Activated T-helper 1 cell treated with anti-CD3 and anti-CD28 coated beads, Interleukin-12 subunit alpha, Interleukin-12 subunit beta, Interleukin-2, Interleukin-4 antibody, amounts not matched to agents 30 ng/mL and 10 ng/mL and 1 ng/mL, durations not matched to agents 14 hours and 24 hours and 36 hours (primary cell): ENCODE measurements around the gene B4GALNT4. TPM values are rescaled to one million over a fixed set of nuclear protein-coding genes. Genes with fewer than 3 reads are reported as not detected.
"Not testable (repeated sequence)": the region's sequence is repeated elsewhere in the genome, so short reads cannot be mapped to it uniquely, and the experiment has no call there.

ENCODE experiments used
- DNase-seq: peaks from one replicate; pipeline ENCODE4 v3.0.0; 2021; ENCODE audit warnings: low spot score
- H3K27ac Mint-ChIP-seq: one replicate; pipeline ENCODE4 v1.8.0; 2021; ENCODE audit warnings: mild to moderate bottlenecking, mixed read lengths
- H3K27me3 Mint-ChIP-seq: one replicate; pipeline ENCODE4 v1.8.0; 2022; ENCODE audit warnings: mild to moderate bottlenecking, moderate library complexity, mixed read lengths; ENCODE audit not compliant: insufficient read depth
- H3K36me3 Mint-ChIP-seq: one replicate; pipeline ENCODE4 v1.8.0; 2021; ENCODE audit warnings: low read depth, mixed read lengths
- H3K4me1 Mint-ChIP-seq: one replicate; pipeline ENCODE4 v1.8.0; 2021; ENCODE audit warnings: low read depth, mixed read lengths
- H3K4me3 Mint-ChIP-seq: one replicate; pipeline ENCODE4 v1.8.0; 2021; ENCODE audit warnings: mild to moderate bottlenecking, moderate library complexity, mixed read lengths
- H3K9me3 Mint-ChIP-seq: one replicate; pipeline ENCODE4 v1.8.0; 2021; ENCODE audit warnings: mixed read lengths
- intact Hi-C: fragments of 100-400 bp; cut with micrococcal nuclease; formaldehyde crosslinking; loops from one replicate; pipeline ENCODE4 v1.15.1; 2024
- total RNA-seq: library from RNA; stranded (reverse); gene quantifications from 2 replicates; pipeline ENCODE4 v1.2.3, GENCODE V29; 2022

B4GALNT4 gene
- 3.8 and 5.1 TPM in 2 replicates for total RNA-seq

- intact Hi-C loops, result no loop called here
- H3K27me3 Mint-ChIP-seq, result peaks cover 44% of the 10 kb centered on the region
- DNase-seq, result peak; percentile 18
- H3K4me1 Mint-ChIP-seq, result no peaks in the 10 kb centered on the region
- no peaks in the 10 kb centered on the region for H3K9me3 Mint-ChIP-seq
- peak within 1 kb of the TSS; percentile 61 for H3K27ac Mint-ChIP-seq
- H3K36me3 Mint-ChIP-seq, result no peaks in the 10 kb centered on the region
- H3K4me3 Mint-ChIP-seq, result peak within 1 kb of the TSS; percentile 81
Observed at GRCh38 chr11:369336-370018, at the start of gene B4GALNT4. Gene B4GALNT4, plus strand, starts transcription at chr11:369499. Its CDS starts 305 bp downstream, at chr11:369804.

- not testable (repeated sequence) for H3K9me3 Mint-ChIP-seq, DNase-seq, H3K27me3 Mint-ChIP-seq
- Mint-ChIP-seq H3K4me3 (peak overlapping the region; percentile 75), H3K4me1 (peaks cover 28% of the 10 kb centered on the region), H3K36me3 (peaks cover 23% of the 10 kb centered on the region), H3K27ac (peak overlapping the region; percentile 86)
- intact Hi-C loops, result loop anchor here (1.0 kb wide), 1 partner anchor 13 kb away; the partner anchor contains the start of gene IFITM2
Observed at GRCh38 chr11:319888-320273, 49.4 kb upstream of the B4GALNT4 start.

- DNase-seq, result no peak
- Mint-ChIP-seq H3K36me3 (peaks cover 4% of the 10 kb centered on the region), H3K4me3 (no peak overlapping the region), H3K27me3 (no peaks in the 10 kb centered on the region), H3K9me3 (no peaks in the 10 kb centered on the region), H3K4me1 (peaks cover 37% of the 10 kb centered on the region), H3K27ac (no peak overlapping the region)
- intact Hi-C loops, result no loop called here
Observed at GRCh38 chr11:324156-324555, 45.1 kb upstream of the B4GALNT4 start.

- intact Hi-C loops, H3K36me3 Mint-ChIP-seq, H3K27me3 Mint-ChIP-seq, H3K27ac Mint-ChIP-seq, H3K9me3 Mint-ChIP-seq, H3K4me3 Mint-ChIP-seq, DNase-seq: not testable (repeated sequence)
- H3K4me1 Mint-ChIP-seq, result peaks cover 41% of the 10 kb centered on the region
Observed at GRCh38 chr11:324593-325517, 44.4 kb upstream of the B4GALNT4 start.

- intact Hi-C loops, result no loop called here
Observed at GRCh38 chr11:325796-326591, 43.3 kb upstream of the B4GALNT4 start.

GRCh38 chr11:326592-326841, 42.8 kb upstream of the B4GALNT4 start:
- Mint-ChIP-seq H3K36me3 (no peaks in the 10 kb centered on the region), H3K4me1 (peaks cover 45% of the 10 kb centered on the region), H3K27me3 (no peaks in the 10 kb centered on the region), H3K27ac (peak overlapping the region; percentile 89), H3K4me3 (peak overlapping the region; percentile 66), H3K9me3 (no peaks in the 10 kb centered on the region)
- no peak for DNase-seq
- intact Hi-C loops, result no loop called here

More at GRCh38 chr11:325796-326591, 43.3 kb upstream of the B4GALNT4 start:
- Mint-ChIP-seq H3K27me3 (no peaks in the 10 kb centered on the region), H3K36me3 (no peaks in the 10 kb centered on the region), H3K27ac (peak overlapping the region; percentile 89), H3K9me3 (no peaks in the 10 kb centered on the region), H3K4me3 (peak overlapping the region; percentile 19), H3K4me1 (peaks cover 41% of the 10 kb centered on the region)
- no peak for DNase-seq

DNA sequence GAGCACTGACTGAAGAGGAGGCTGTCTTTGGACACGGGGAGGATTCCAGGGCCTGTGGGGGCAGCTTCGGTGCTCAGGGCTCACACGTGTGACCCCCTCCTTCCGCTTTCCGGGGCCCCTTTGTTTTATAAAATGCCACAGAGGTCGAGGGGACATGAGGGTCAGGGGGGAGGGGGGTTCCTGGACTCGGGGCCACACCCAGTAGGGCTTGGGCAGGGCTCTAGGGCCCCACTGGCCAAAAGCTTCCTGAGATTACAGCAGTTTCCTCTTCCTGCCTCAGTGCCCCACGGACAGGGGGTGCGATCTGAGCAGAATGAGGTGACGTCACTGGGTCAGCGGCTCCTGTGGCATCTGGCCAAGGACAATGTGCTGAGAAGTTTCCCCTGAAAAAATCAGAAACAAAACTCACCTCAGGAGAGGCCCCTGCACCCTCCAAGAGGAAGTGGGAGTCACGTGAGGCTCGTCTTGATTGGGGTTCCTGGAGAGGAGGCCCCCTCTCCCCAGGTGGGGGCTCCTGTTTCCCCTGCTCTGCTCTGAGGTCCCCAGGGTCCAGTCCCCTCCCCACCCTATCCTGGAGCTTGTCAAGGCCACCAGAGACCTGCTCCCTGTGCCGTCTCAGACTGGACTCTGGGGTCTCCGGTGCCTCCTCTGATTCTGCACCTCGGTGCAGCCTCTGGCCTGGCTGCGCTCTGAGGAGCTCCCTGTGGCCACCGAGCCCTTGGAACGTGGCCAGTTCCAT, 42.3 kb upstream of the B4GALNT4 start:
- Mint-ChIP-seq H3K27ac (peak overlapping the region; percentile 89), H3K4me3 (peak overlapping the region; percentile 66), H3K9me3 (no peaks in the 10 kb centered on the region), H3K36me3 (no peaks in the 10 kb centered on the region), H3K27me3 (no peaks in the 10 kb centered on the region), H3K4me1 (peaks cover 45% of the 10 kb centered on the region)
- intact Hi-C loops, result no loop called here
- DNase-seq, result no peak

GRCh38 chr11:327581-327923, 41.7 kb upstream of the B4GALNT4 start:
- Mint-ChIP-seq H3K27ac (peak overlapping the region; percentile 71), H3K4me1 (peaks cover 45% of the 10 kb centered on the region), H3K36me3 (no peaks in the 10 kb centered on the region), H3K9me3 (no peaks in the 10 kb centered on the region), H3K4me3 (peak overlapping the region; percentile 66), H3K27me3 (no peaks in the 10 kb centered on the region)
- intact Hi-C loops, result no loop called here
- no peak for DNase-seq

- H3K36me3 Mint-ChIP-seq, result no peaks in the 10 kb centered on the region
- intact Hi-C loops, result no loop called here
- peaks cover 45% of the 10 kb centered on the region for H3K4me1 Mint-ChIP-seq
- no peak overlapping the region for H3K27ac Mint-ChIP-seq
- no peak for DNase-seq
- no peaks in the 10 kb centered on the region for H3K27me3 Mint-ChIP-seq
- H3K9me3 Mint-ChIP-seq, result no peaks in the 10 kb centered on the region
- peak overlapping the region; percentile 5 for H3K4me3 Mint-ChIP-seq
Observed at GRCh38 chr11:328012-328411, 41.3 kb upstream of the B4GALNT4 start.

GRCh38 chr11:328516-329100, 40.7 kb upstream of the B4GALNT4 start:
- DNase-seq, H3K36me3 Mint-ChIP-seq, intact Hi-C loops, H3K27ac Mint-ChIP-seq, H3K9me3 Mint-ChIP-seq, H3K27me3 Mint-ChIP-seq: not testable (repeated sequence)
- H3K4me3 Mint-ChIP-seq, result peak overlapping the region; percentile 41
- H3K4me1 Mint-ChIP-seq, result peaks cover 45% of the 10 kb centered on the region

GRCh38 chr11:329886-330253, 39.4 kb upstream of the B4GALNT4 start:
- intact Hi-C loops, result no loop called here
- peaks cover 45% of the 10 kb centered on the region for H3K4me1 Mint-ChIP-seq
- H3K9me3 Mint-ChIP-seq, result no peaks in the 10 kb centered on the region
- peaks cover 2% of the 10 kb centered on the region for H3K36me3 Mint-ChIP-seq
- no peak overlapping the region for H3K4me3 Mint-ChIP-seq
- DNase-seq, result no peak
- no peaks in the 10 kb centered on the region for H3K27me3 Mint-ChIP-seq
- H3K27ac Mint-ChIP-seq, result peak overlapping the region; percentile 66

GRCh38 chr11:330307-330693, 39.0 kb upstream of the B4GALNT4 start:
- no peak for DNase-seq
- H3K4me1 Mint-ChIP-seq, result peaks cover 45% of the 10 kb centered on the region
- peak overlapping the region; percentile 66 for H3K27ac Mint-ChIP-seq
- no peaks in the 10 kb centered on the region for H3K9me3 Mint-ChIP-seq
- peaks cover 2% of the 10 kb centered on the region for H3K36me3 Mint-ChIP-seq
- peaks cover under 1% of the 10 kb centered on the region for H3K27me3 Mint-ChIP-seq
- intact Hi-C loops, result no loop called here
- H3K4me3 Mint-ChIP-seq, result no peak overlapping the region
